K562 (cell line): ENCODE results near the gene METTL25B. TPM values are rescaled to one million over a fixed set of nuclear protein-coding genes. Genes with fewer than 3 reads are reported as not detected.

ENCODE experiments used
- ASH1L ChIP-seq: fragments of 450-650 bp; IDR thresholded peaks from 2 replicates; pipeline ENCODE4 v1.6.1; 2018; ENCODE audit warnings: borderline replicate concordance, mild to moderate bottlenecking, low read depth; ENCODE audit not compliant: partially characterized antibody
- E2F3 ChIP-seq: fragments of 250-450 bp; sonication (Bioruptor Pico); IDR thresholded peaks from 2 replicates; pipeline ENCODE4 v1.4.0; 2020; ENCODE audit warnings: mild to moderate bottlenecking
- ETV5 ChIP-seq: sonication (generic); formaldehyde crosslinking; IDR thresholded peaks from 2 replicates; pipeline ENCODE4 v1.4.0; 2020; ENCODE audit warnings: low read depth, mild to moderate bottlenecking, missing genetic modification reagents
- HDAC1 ChIP-seq, 2 experiments: fragments of 450-650 bp; IDR thresholded peaks; 2 replicates each; pipeline ENCODE4 v1.6.1; 2016 to 2017; ENCODE audit warnings: inconsistent platforms in 1 of 2, mild to moderate bottlenecking in 1 of 2, moderate library complexity in 1 of 2
- LARP7 ChIP-seq: fragments of 450-650 bp; IDR thresholded peaks from 2 replicates; pipeline ENCODE4 v1.6.1; 2016
- MTA3 ChIP-seq: fragments of 450-650 bp; formaldehyde crosslinking; IDR thresholded peaks from 2 replicates; pipeline ENCODE4 v1.6.1; 2017; ENCODE audit warnings: mild to moderate bottlenecking, borderline replicate concordance
- NFRKB ChIP-seq: fragments of 450-650 bp; IDR thresholded peaks from 2 replicates; pipeline ENCODE4 v1.6.1; 2016; ENCODE audit warnings: low read depth
- POLR2H ChIP-seq: IDR thresholded peaks from 2 replicates; pipeline ENCODE4 v1.6.1; 2016; ENCODE audit warnings: missing genetic modification characterization, low read depth, mild to moderate bottlenecking, control low read depth, missing compliant biosample characterization, moderate library complexity
- TFAM ChIP-seq: fragments of 250-450 bp; sonication (Bioruptor Pico); conservative IDR thresholded peaks from 2 replicates; pipeline ENCODE4 v1.5.0; 2021; ENCODE audit warnings: mild to moderate bottlenecking, moderate library complexity
- XRCC4 ChIP-seq: IDR thresholded peaks from one replicate; pipeline ENCODE4 v1.6.1; 2011; ENCODE audit not compliant: insufficient read depth, insufficient read length; ENCODE audit errors: extremely low read depth
- ZBTB8A ChIP-seq: fragments of 450-650 bp; IDR thresholded peaks from 2 replicates; pipeline ENCODE4 v1.6.1; 2018; ENCODE audit warnings: mild to moderate bottlenecking, moderate library complexity; ENCODE audit not compliant: partially characterized antibody
- ZNF263 ChIP-seq: sonication (generic); formaldehyde crosslinking; IDR thresholded peaks from 2 replicates; pipeline ENCODE4 v1.8.0; 2022; ENCODE audit warnings: mild to moderate bottlenecking, missing genetic modification reagents, borderline replicate concordance
- ZNF431 ChIP-seq: sonication (generic); formaldehyde crosslinking; IDR thresholded peaks from 2 replicates; pipeline ENCODE4 v1.8.0; 2022; ENCODE audit warnings: mild to moderate bottlenecking, missing genetic modification reagents
- ZNF778 ChIP-seq: fragments of 450-650 bp; formaldehyde crosslinking; IDR thresholded peaks from 2 replicates; pipeline ENCODE4 v1.4.0; 2020; ENCODE audit warnings: mild to moderate bottlenecking, moderate library complexity
- polyA plus RNA-seq, 8 experiments: library from polyadenylated mRNA; depleted of rRNA in 4 of 8; stranded (reverse) in 5 of 8; unstranded in 3 of 8; fragments of >200 nt; fragmentation: Nextera tagmentation in 2 of 8; fragmentation: Illumina TruSeq in 1 of 8; extraction: Ambion mirVana in 2 of 8; extraction: Trizol in 1 of 8; gene quantifications; 2 replicates each; pipeline versions ENCODE4 v1.2.1 to v1.2.3, GENCODE V29; 2011 to 2014; ENCODE audit warnings: inconsistent platforms in 1 of 8, missing spikeins in 1 of 8
- total RNA-seq, 7 experiments: library from RNA; depleted of rRNA in 6 of 7; stranded (reverse); fragments of >200 nt in 6 of 7; fragmentation: Illumina TruSeq in 2 of 7; extraction: Trizol in 2 of 7; gene quantifications; 2 replicates each; pipeline versions ENCODE4 v1.2.1 to v1.2.3, GENCODE V29; 2011 to 2021; ENCODE audit warnings: low replicate concordance in 1 of 7
- TF ChIP-seq, protein P1 (sequence below): fragments of 250-450 bp; sonication (Bioruptor Pico); IDR thresholded peaks from 2 replicates; pipeline ENCODE4 v1.4.0; 2020
- TF ChIP-seq, protein P2 (sequence below): sonication (generic); formaldehyde crosslinking; IDR thresholded peaks from 2 replicates; pipeline ENCODE4 v1.8.0; 2022; ENCODE audit warnings: mild to moderate bottlenecking, missing genetic modification reagents, borderline replicate concordance
- TF ChIP-seq, protein P3 (sequence below): fragments of 250-450 bp; sonication (Bioruptor Pico); IDR thresholded peaks from 2 replicates; pipeline ENCODE4 v1.5.0; 2020; ENCODE audit warnings: mild to moderate bottlenecking

Gene METTL25B
- total and polyA plus RNA-seq, 9 of the 15 experiments (the other 6 are each of a cell fraction or from before 2014, with no cell fraction given), result 7.7 to 48.3 (median 33.1) TPM

- TF ChIP-seq MTA3, result no peak
- TF ChIP-seq, protein P1, sequence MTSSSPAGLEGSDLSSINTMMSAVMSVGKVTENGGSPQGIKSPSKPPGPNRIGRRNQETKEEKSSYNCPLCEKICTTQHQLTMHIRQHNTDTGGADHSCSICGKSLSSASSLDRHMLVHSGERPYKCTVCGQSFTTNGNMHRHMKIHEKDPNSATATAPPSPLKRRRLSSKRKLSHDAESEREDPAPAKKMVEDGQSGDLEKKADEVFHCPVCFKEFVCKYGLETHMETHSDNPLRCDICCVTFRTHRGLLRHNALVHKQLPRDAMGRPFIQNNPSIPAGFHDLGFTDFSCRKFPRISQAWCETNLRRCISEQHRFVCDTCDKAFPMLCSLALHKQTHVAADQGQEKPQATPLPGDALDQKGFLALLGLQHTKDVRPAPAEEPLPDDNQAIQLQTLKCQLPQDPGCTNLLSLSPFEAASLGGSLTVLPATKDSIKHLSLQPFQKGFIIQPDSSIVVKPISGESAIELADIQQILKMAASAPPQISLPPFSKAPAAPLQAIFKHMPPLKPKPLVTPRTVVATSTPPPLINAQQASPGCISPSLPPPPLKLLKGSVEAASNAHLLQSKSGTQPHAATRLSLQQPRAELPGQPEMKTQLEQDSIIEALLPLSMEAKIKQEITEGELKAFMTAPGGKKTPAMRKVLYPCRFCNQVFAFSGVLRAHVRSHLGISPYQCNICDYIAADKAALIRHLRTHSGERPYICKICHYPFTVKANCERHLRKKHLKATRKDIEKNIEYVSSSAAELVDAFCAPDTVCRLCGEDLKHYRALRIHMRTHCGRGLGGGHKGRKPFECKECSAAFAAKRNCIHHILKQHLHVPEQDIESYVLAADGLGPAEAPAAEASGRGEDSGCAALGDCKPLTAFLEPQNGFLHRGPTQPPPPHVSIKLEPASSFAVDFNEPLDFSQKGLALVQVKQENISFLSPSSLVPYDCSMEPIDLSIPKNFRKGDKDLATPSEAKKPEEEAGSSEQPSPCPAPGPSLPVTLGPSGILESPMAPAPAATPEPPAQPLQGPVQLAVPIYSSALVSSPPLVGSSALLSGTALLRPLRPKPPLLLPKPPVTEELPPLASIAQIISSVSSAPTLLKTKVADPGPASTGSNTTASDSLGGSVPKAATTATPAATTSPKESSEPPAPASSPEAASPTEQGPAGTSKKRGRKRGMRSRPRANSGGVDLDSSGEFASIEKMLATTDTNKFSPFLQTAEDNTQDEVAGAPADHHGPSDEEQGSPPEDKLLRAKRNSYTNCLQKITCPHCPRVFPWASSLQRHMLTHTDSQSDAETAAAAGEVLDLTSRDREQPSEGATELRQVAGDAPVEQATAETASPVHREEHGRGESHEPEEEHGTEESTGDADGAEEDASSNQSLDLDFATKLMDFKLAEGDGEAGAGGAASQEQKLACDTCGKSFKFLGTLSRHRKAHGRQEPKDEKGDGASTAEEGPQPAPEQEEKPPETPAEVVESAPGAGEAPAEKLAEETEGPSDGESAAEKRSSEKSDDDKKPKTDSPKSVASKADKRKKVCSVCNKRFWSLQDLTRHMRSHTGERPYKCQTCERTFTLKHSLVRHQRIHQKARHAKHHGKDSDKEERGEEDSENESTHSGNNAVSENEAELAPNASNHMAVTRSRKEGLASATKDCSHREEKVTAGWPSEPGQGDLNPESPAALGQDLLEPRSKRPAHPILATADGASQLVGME, result no peak
- TF ChIP-seq ZNF263, result peak; percentile 82
- TF ChIP-seq LARP7, result peak; percentile 80; the same call in 1 of the 2 replicates
- TF ChIP-seq, protein P2, sequence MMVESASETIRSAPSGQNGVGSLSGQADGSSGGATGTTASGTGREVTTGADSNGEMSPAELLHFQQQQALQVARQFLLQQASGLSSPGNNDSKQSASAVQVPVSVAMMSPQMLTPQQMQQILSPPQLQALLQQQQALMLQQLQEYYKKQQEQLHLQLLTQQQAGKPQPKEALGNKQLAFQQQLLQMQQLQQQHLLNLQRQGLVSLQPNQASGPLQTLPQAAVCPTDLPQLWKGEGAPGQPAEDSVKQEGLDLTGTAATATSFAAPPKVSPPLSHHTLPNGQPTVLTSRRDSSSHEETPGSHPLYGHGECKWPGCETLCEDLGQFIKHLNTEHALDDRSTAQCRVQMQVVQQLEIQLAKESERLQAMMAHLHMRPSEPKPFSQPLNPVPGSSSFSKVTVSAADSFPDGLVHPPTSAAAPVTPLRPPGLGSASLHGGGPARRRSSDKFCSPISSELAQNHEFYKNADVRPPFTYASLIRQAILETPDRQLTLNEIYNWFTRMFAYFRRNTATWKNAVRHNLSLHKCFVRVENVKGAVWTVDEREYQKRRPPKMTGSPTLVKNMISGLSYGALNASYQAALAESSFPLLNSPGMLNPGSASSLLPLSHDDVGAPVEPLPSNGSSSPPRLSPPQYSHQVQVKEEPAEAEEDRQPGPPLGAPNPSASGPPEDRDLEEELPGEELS (CRISPR knock-in tag), result no peak
- TF ChIP-seq, protein P3, sequence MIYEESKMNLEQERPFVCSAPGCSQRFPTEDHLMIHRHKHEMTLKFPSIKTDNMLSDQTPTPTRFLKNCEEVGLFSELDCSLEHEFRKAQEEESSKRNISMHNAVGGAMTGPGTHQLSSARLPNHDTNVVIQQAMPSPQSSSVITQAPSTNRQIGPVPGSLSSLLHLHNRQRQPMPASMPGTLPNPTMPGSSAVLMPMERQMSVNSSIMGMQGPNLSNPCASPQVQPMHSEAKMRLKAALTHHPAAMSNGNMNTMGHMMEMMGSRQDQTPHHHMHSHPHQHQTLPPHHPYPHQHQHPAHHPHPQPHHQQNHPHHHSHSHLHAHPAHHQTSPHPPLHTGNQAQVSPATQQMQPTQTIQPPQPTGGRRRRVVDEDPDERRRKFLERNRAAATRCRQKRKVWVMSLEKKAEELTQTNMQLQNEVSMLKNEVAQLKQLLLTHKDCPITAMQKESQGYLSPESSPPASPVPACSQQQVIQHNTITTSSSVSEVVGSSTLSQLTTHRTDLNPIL (CRISPR knock-in tag), result no peak
- no peak for TF ChIP-seq TFAM (CRISPR knock-in tag)
- TF ChIP-seq POLR2H, result no peak
- TF ChIP-seq E2F3, result no peak
- no peak for TF ChIP-seq ZNF778 (CRISPR knock-in tag)
- TF ChIP-seq ETV5, result no peak
- TF ChIP-seq ASH1L, result no peak
- no peak for TF ChIP-seq ZBTB8A
- peak; percentile 71 for TF ChIP-seq NFRKB
- no peak for TF ChIP-seq XRCC4
- peak in 1 of 2 experiments; percentile 75; a peak in 1 of 4 replicates for TF ChIP-seq HDAC1 (IDR thresholded peaks at IDR 0.05)
- TF ChIP-seq ZNF431 (CRISPR knock-in tag), result peak; percentile 50; the same call in 1 of the 2 replicates
These were observed 35.1 kb upstream of the METTL25B start (continued) for GRCh38 chr1:156692925-156693847.
